HepG2 (cell line): ENCODE data around the gene PRKAR1A. TPM values are rescaled to one million over a fixed set of nuclear protein-coding genes. Genes with fewer than 3 reads are reported as not detected.

ENCODE experiments used
- JARID2 ChIP-seq: sonication (generic); formaldehyde crosslinking; IDR thresholded peaks from 2 replicates; pipeline ENCODE4 v1.8.1; 2023; ENCODE audit warnings: missing genetic modification reagents, inconsistent platforms; ENCODE audit not compliant: insufficient replicate concordance
- MNT ChIP-seq: fragments of 450-650 bp; IDR thresholded peaks from 2 replicates; pipeline ENCODE4 v1.6.1; 2016
- MTA3 ChIP-seq: sonication (generic); formaldehyde crosslinking; IDR thresholded peaks from 2 replicates; pipeline ENCODE4 v1.4.0; 2020; ENCODE audit warnings: missing genetic modification reagents
- PAXIP1 ChIP-seq: sonication (generic); formaldehyde crosslinking; conservative IDR thresholded peaks from 2 replicates; pipeline ENCODE4 v1.4.0; 2020; ENCODE audit warnings: mild to moderate bottlenecking, missing genetic modification reagents, moderate library complexity
- PRDM15 ChIP-seq: sonication (generic); formaldehyde crosslinking; IDR thresholded peaks from 2 replicates; pipeline ENCODE4 v1.4.0; 2020; ENCODE audit warnings: missing genetic modification reagents
- SIN3B ChIP-seq: fragments of 150-350 bp; IDR thresholded peaks from 2 replicates; pipeline ENCODE4 v1.6.1; 2014; ENCODE audit warnings: low read length
- TMF1 ChIP-seq: sonication (generic); formaldehyde crosslinking; IDR thresholded peaks from 2 replicates; pipeline ENCODE4 v1.8.1; 2022; ENCODE audit warnings: low read depth, missing genetic modification reagents
- ZBTB4 ChIP-seq: sonication (generic); formaldehyde crosslinking; IDR thresholded peaks from 2 replicates; pipeline ENCODE4 v1.4.0; 2020; ENCODE audit warnings: missing genetic modification reagents, mild to moderate bottlenecking, borderline replicate concordance
- ZFY ChIP-seq: sonication (generic); formaldehyde crosslinking; IDR thresholded peaks from 2 replicates; pipeline ENCODE4 v1.4.0; 2020; ENCODE audit warnings: missing genetic modification reagents
- ZMAT5 ChIP-seq: sonication (generic); formaldehyde crosslinking; IDR thresholded peaks from 2 replicates; pipeline ENCODE4 v1.5.0; 2020; ENCODE audit warnings: mild to moderate bottlenecking, low read depth, missing genetic modification reagents, borderline replicate concordance
- ZMYM2 ChIP-seq: sonication (generic); formaldehyde crosslinking; IDR thresholded peaks from 2 replicates; pipeline ENCODE4 v1.8.0; 2022; ENCODE audit warnings: mild to moderate bottlenecking, missing genetic modification reagents
- ZMYM4 ChIP-seq: sonication (generic); formaldehyde crosslinking; IDR thresholded peaks from 2 replicates; pipeline ENCODE4 v1.8.1; 2023; ENCODE audit warnings: mild to moderate bottlenecking, missing genetic modification reagents
- ZNF331 ChIP-seq: sonication (generic); formaldehyde crosslinking; IDR thresholded peaks from 2 replicates; pipeline ENCODE4 v1.4.0; 2020; ENCODE audit warnings: missing genetic modification reagents
- ZNF549 ChIP-seq: sonication (generic); formaldehyde crosslinking; IDR thresholded peaks from 2 replicates; pipeline ENCODE4 v1.5.0; 2020; ENCODE audit warnings: missing genetic modification reagents
- ZNF563 ChIP-seq: sonication (generic); formaldehyde crosslinking; IDR thresholded peaks from 2 replicates; pipeline ENCODE4 v1.8.0; 2022; ENCODE audit warnings: mild to moderate bottlenecking, moderate library complexity, missing genetic modification reagents
- ZZZ3 ChIP-seq: sonication (generic); formaldehyde crosslinking; IDR thresholded peaks from 2 replicates; pipeline ENCODE4 v1.4.0; 2020; ENCODE audit warnings: missing genetic modification reagents, mild to moderate bottlenecking, borderline replicate concordance
- polyA plus RNA-seq, 8 experiments: library from polyadenylated mRNA; depleted of rRNA in 3 of 8; stranded (reverse) in 7 of 8; unstranded in 1 of 8; fragments of >200 nt; fragmentation: Illumina TruSeq in 4 of 8; extraction: Trizol in 4 of 8; gene quantifications; 2 replicates each; pipeline versions ENCODE4 v1.2.1 to v1.2.3, GENCODE V29; 2011 to 2016; ENCODE audit warnings: low read depth in 4 of 8, missing spikeins in 1 of 8, mixed read lengths in 1 of 8; ENCODE audit not compliant: insufficient read depth in 1 of 8
- total RNA-seq, 5 experiments: library from RNA; depleted of rRNA; stranded (reverse); fragments of >200 nt; fragmentation: Illumina TruSeq; extraction: Trizol; gene quantifications; 2 replicates each; pipeline ENCODE4 v1.2.3, GENCODE V29; 2016; ENCODE audit warnings: low read depth in 1 of 5

PRKAR1A gene
- total and polyA plus RNA-seq, 2 of the 13 experiments (the other 11 are each of a cell fraction or from before 2014, with no cell fraction given), result 265 to 266 TPM

GRCh38 chr17:68600067-68600930, 88.1 kb downstream of the PRKAR1A start (continued):
- no peak for TF ChIP-seq PAXIP1 (CRISPR knock-in tag)
- TF ChIP-seq ZNF331 (CRISPR knock-in tag), result no peak; the same call in 1 of the 2 replicates
- TF ChIP-seq TMF1 (CRISPR knock-in tag), result no peak
- TF ChIP-seq MTA3, result no peak
- TF ChIP-seq ZFY, result peak; percentile 86
- TF ChIP-seq PRDM15, result peak; percentile 72; the same call in 1 of the 2 replicates
- no peak for TF ChIP-seq JARID2 (CRISPR knock-in tag)
- peak; percentile 69; the same call in 1 of the 2 replicates for TF ChIP-seq ZMYM4 (CRISPR knock-in tag)
- no peak for TF ChIP-seq ZNF549
- TF ChIP-seq ZNF563 (CRISPR knock-in tag), result peak; percentile 28; the same call in 1 of the 2 replicates
- TF ChIP-seq ZZZ3 (CRISPR knock-in tag), result no peak
- TF ChIP-seq SIN3B, result no peak
- TF ChIP-seq ZBTB4 (CRISPR knock-in tag), result no peak; the same call in 1 of the 2 replicates
- TF ChIP-seq ZMYM2, result 0 out of 2 replicates have a peak, but pooled peaks have one; percentile 4
- TF ChIP-seq ZMAT5 (CRISPR knock-in tag), result no peak
- no peak for TF ChIP-seq MNT
